Coronary artery (tissue), 2 donors: ENCODE data around the gene ICA1.

Source experiments
- DNase-seq: peaks from one replicate; pipeline ENCODE4 v3.0.0-alpha.2; 2017; ENCODE audit warnings: low spot score
- H3K27ac ChIP-seq, 2 donors: fragments of 200-600 bp; sonication (generic); one replicate each; pipeline ENCODE4 v1.5.1; 2016 to 2019
- H3K4me3 ChIP-seq: fragments of 200-600 bp; sonication (generic); 2 replicates; pipeline ENCODE4 v1.5.1; 2016; ENCODE audit warnings: mild to moderate bottlenecking, moderate library complexity
- CTCF ChIP-seq: fragments of 200-600 bp; sonication (generic); IDR thresholded peaks from one replicate; pipeline ENCODE4 v1.5.1; 2019; ENCODE audit warnings: antibody characterized with exemption

ICA1 gene

GRCh38 chr7:8175929-8176369 is 86.0 kb downstream of the ICA1 start:
- no peak for TF ChIP-seq CTCF

GRCh38 chr7:8172372-8173354 is 89.3 kb downstream of the ICA1 start:
- no peak for TF ChIP-seq CTCF
- no peak for DNase-seq
- no peak overlapping the region for H3K4me3 ChIP-seq
- H3K27ac ChIP-seq = no peak overlapping the region

More at GRCh38 chr7:8175929-8176369, 86.0 kb downstream of the ICA1 start:
- DNase-seq = no peak
- Histone ChIP-seq H3K27ac (peak overlapping the region in 1 of 2 donors; percentile 11), H3K4me3 (no peak overlapping the region)

GRCh38 chr7:8169171-8169570 is 92.8 kb downstream of the ICA1 start:
- DNase-seq = no peak

GRCh38 chr7:8168336-8168735 is 93.6 kb downstream of the ICA1 start:
- no peak for DNase-seq
- no peak overlapping the region for H3K27ac ChIP-seq
- no peak for TF ChIP-seq CTCF
- H3K4me3 ChIP-seq = no peak overlapping the region

More at GRCh38 chr7:8169171-8169570, 92.8 kb downstream of the ICA1 start:
- H3K27ac ChIP-seq = no peak overlapping the region
- no peak for TF ChIP-seq CTCF
- no peak overlapping the region for H3K4me3 ChIP-seq

- TF ChIP-seq CTCF = no peak
- Histone ChIP-seq H3K27ac (no peak overlapping the region), H3K4me3 (no peak overlapping the region)
- DNase-seq = no peak
Observed at GRCh38 chr7:8165150-8165549, 96.8 kb downstream of the ICA1 start.

GRCh38 chr7:8162181-8162580 is 99.8 kb downstream of the ICA1 start:
- DNase-seq = no peak
- Histone ChIP-seq H3K4me3 (no peak overlapping the region), H3K27ac (no peak overlapping the region)
- TF ChIP-seq CTCF = no peak
